ENCODE data around the gene AQP12A. TPM values are rescaled to one million over a fixed set of nuclear protein-coding genes. Genes with fewer than 3 reads are reported as not detected.

AQP12A gene
- polyA plus RNA-seq, 3 donors = 0.19 to 0.47 TPM; not detected in 1

DNA sequence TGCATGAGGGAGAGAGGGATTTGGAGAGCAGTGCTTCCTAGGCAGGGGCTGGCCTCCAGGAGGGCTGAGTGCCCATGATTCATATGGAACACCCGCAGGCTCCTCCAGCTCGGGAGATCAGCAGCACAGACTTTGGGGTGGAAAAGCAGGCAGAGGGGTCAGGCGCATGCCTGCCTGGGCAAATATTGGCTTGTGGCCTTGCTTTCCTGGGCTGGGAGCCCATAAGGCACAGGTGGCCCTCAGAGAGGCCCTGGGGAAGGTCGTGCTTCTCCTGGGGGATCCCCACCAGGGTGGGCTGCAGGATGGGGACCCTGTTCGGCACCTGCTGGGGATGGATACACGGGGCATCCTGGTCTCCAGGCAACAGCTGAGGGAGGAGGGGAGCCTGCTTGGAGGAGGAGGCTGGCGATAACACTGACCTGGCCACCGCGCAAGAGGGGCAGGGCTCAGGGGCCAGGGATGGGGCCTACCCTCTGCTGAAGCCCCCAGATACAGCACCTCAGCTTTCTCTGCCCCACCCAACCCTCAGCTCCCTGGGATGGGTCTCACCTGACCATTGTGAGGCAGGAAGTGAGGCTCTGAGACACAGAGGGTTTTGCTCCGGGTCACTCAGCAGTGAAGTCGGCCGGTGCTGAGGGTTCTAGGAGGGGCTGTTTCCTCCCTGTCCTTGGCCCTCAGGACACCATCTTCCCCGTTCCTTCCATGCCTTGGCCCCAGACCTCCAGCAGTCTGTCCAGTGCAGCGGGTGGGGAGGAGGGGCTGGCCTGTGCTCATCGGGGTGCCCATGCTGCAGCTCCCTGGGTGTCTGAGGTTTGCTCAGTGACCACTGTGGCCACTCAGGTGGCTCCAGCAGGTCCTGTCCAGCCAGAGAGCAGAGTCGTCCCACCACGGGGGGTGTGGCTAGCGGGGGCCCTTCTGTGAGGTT, 12.0 kb downstream of the AQP12A start:
- DNase-seq (ENCODE audit: low read depth in 3 of 3, low spot score in 2 of 3) = no peak

DNA sequence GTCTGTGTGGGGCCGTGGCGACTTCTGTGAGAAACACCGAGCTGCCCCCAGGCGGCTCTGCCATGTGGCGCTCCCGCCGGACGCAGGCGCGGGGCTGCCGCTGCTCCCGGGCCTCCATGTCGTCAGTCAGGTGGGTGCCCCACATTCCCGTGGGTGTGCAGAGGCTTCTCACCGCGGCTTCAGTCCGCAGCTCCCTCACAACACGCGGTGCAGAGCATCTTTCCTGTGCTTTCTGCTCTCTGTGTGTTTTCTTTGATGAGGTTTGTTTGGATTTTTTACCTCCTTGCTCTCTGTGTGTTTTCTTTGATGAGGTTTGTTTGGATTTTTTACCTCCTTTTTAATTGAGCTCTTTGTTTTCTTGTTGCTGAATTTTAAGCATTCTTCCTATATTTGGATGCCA, 13.0 kb downstream of the AQP12A start:
- DNase-seq (ENCODE audit: low read depth in 3 of 3, low spot score in 2 of 3) = no peak

GRCh38 chr2:240705204-240705791, 13.6 kb downstream of the AQP12A start:
- DNase-seq (ENCODE audit: low read depth in 3 of 3, low spot score in 2 of 3) = no peak

- DNase-seq (ENCODE audit: low read depth in 3 of 3, low spot score in 2 of 3) = no peak
Observed at GRCh38 chr2:240707043-240707756, 15.5 kb downstream of the AQP12A start.

DNA sequence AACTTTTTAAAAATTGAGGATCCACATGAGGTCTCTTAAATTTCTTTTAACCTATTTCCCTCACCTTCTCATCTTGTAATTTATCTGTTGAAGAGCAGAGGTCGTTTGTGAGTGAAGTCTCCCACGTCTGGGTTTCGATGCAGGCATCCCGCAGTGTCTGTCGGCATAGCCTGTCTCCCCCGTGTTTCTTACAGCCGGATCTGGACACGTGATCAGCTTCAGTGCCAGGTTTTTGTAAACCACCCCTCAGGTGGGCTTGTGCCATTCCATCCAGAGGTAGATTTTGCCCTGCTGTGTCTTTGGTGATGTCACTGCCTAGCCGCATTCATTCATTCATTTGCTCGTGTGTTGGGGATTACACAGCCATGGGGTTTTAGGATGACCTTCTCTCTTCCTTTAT, 16.2 kb downstream of the AQP12A start:
- no peak for DNase-seq (ENCODE audit: low read depth in 3 of 3, low spot score in 2 of 3)

- DNase-seq (ENCODE audit: low read depth in 3 of 3, low spot score in 2 of 3) = no peak
Observed at GRCh38 chr2:240708457-240708856, 16.8 kb downstream of the AQP12A start.

DNA sequence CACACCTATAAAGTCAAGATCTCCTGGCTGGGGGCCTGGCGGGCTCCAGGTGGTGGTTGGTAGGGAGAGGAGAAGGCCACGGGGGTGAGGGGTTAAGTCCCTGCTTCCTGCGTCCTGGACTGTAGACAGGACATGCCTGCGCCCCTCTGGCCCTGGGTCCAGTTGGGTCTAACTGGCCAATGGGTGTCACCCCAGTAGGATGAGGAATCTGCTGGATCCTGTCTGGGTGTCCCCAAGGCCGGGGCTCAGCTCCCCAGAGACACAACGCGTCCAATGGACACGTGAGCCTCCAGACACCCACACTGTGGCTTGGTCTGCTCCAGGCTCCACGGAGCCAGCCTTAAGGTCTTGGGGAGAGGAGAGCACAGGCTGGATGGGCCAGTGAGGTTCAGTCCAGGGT, 19.6 kb downstream of the AQP12A start:
- DNase-seq (ENCODE audit: low read depth in 3 of 3, low spot score in 2 of 3) = no peak

GRCh38 chr2:240711701-240712100, 20.0 kb downstream of the AQP12A start:
- DNase-seq (ENCODE audit: low read depth in 3 of 3, low spot score in 2 of 3) = no peak

DNA sequence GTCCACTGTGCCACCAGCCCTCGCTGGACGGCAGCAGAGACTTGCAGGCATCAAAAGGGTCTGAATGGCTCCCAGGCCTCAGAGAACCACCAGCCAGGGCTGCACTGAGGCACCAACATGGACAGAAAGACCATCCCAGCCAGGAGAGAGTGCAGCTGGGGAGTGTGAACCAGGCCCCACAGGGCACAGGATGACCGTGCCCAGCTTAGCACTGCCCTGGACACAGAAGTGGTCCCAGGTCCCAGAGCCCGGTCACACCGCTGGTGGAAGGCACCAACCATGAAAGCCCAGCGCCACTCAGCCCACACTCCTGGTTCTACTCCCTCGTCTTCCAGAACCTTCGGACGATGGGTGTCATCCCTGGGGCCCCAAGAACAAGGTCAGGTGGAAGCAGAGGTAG, 20.5 kb downstream of the AQP12A start:
- no peak for DNase-seq (ENCODE audit: low read depth in 3 of 3, low spot score in 2 of 3)

GRCh38 chr2:240713071-240713927, 21.6 kb downstream of the AQP12A start:
- DNase-seq (ENCODE audit: low read depth in 3 of 3, low spot score in 2 of 3) = no peak

GRCh38 chr2:240713928-240714746, 22.5 kb downstream of the AQP12A start:
- DNase-seq (ENCODE audit: low read depth in 3 of 3, low spot score in 2 of 3) = no peak

GRCh38 chr2:240714747-240715725, 23.4 kb downstream of the AQP12A start:
- DNase-seq (ENCODE audit: low read depth in 3 of 3, low spot score in 2 of 3) = no peak

- DNase-seq (ENCODE audit: low read depth in 3 of 3, low spot score in 2 of 3) = no peak
Observed at GRCh38 chr2:240716130-240716798, 24.6 kb downstream of the AQP12A start.

- DNase-seq (ENCODE audit: low read depth in 3 of 3, low spot score in 2 of 3) = no peak
Observed at GRCh38 chr2:240717181-240717641, 25.5 kb downstream of the AQP12A start.

DNA sequence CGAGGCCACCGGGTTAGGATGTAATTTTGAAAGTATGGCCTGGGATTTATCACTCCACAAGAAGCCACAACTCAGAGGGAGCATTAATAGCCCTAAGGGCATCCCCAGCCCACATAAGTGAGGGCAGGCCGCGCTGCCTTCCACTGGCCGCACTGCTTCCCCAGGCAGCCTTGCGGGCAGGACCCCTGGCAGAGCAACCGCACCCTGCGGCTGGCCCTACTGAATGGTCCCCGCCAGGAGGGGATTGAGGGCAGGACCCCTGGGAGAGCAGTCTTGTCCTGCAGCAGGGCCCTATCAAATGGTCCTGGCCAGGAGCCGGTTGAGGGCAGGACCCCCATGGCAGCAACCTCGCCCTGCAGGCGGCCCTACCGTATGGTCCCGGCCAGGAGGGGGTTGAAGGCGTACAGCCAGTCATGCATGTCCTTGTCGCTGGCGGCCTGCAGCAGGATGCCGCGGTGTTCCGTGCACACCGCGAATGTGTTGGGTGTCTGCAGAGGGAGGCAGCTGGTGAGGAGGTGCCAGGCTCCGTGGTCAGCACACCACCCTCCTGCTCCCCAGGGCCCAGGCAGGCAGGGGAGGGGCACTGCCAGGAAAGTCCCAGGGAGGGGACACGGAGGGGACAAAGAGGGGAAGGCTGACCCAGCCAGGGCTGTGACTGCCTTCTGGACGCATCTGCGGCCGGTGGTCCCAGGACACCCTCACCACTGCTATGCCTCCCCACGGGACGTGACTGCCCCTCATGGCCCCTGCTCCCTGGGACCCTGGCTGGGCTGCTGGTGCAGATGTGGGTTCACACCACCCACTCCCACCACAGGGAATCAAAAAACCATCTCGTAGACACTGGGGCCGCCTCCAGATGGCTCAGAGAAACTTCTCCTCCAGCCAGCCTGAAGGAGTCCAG, 26.3 kb downstream of the AQP12A start:
- no peak for DNase-seq (ENCODE audit: low read depth in 3 of 3, low spot score in 2 of 3)

DNA sequence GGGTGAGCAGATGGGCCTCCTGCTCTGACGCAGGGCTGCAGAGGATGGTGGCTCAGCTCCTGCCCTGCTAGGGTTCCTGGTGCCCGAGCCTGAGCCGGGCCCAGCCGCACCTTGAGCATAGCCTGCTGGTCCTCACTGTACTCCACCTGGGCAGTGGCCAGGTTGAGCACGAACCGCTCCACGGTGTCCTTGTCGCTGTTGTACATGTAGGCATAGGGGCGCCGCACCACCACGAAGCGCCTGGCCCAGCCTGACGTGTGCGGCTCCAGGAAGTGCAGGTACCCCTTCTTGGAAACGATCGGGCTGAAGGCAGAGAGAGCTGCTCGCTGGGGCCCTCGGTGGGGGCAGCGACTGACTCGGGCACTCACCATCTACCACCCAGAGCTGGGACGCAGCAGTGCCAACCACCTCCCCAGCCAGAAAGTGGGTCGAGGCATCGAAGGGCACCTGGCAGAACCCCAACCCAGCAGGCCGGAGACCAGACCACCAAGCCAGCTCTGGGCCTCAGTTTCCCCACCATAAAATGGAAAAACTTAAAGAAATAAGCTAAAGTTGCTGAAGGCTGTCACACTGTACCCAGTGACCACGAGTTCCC, 27.3 kb downstream of the AQP12A start:
- DNase-seq (ENCODE audit: low read depth in 3 of 3, low spot score in 2 of 3) = no peak
